Measurements from ENCODE around the gene PUM2.
"Not testable (repeated sequence)": the region's sequence is repeated elsewhere in the genome, so short reads cannot be mapped to it uniquely, and the experiment has no call there.

- TF ChIP-seq CTCF (IDR thresholded peaks at IDR 0.05; ENCODE audit: insufficient read depth, low read length, poor library complexity, severe bottlenecking); EZH2phosphoT487 (conservative IDR thresholded peaks at IDR 0.05; ENCODE audit: low read length): not testable (repeated sequence)
Observed at GRCh38 chr2:20367929-20368328, 17.3 kb upstream of the PUM2 start.
